ENCODE measurements around the gene HIGD1B.

DNA sequence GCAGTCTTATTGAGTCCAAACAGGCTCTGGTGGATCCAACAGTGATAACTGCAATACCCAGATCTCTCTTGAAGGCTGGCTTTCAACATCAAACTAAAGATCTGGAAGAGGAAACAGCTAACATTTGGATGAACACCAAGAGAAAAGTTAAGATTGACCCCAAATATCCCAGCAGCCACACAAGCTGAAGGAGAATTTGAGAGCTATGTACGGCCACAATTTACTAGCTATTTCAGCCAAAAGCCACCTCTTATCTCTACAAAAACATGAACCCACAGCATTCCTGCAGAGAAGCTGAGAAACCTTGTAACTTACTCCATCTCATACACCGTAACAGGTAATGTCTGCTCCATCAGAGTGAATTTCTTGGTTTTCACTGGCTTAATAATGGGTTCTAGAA is 37.3 kb downstream of the HIGD1B start:
- TF ChIP-seq, protein P1, sequence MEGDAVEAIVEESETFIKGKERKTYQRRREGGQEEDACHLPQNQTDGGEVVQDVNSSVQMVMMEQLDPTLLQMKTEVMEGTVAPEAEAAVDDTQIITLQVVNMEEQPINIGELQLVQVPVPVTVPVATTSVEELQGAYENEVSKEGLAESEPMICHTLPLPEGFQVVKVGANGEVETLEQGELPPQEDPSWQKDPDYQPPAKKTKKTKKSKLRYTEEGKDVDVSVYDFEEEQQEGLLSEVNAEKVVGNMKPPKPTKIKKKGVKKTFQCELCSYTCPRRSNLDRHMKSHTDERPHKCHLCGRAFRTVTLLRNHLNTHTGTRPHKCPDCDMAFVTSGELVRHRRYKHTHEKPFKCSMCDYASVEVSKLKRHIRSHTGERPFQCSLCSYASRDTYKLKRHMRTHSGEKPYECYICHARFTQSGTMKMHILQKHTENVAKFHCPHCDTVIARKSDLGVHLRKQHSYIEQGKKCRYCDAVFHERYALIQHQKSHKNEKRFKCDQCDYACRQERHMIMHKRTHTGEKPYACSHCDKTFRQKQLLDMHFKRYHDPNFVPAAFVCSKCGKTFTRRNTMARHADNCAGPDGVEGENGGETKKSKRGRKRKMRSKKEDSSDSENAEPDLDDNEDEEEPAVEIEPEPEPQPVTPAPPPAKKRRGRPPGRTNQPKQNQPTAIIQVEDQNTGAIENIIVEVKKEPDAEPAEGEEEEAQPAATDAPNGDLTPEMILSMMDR (IDR thresholded peaks at IDR 0.05; ENCODE audit: insufficient read depth, low read depth, low read length) = no peak
- TF ChIP-seq EZH2 (IDR thresholded peaks at IDR 0.05; ENCODE audit: insufficient read depth, low read length) = no peak

Data from astrocyte (in vitro differentiated cells and primary cell).